ENCODE results near the gene ZNF280A.

DNA sequence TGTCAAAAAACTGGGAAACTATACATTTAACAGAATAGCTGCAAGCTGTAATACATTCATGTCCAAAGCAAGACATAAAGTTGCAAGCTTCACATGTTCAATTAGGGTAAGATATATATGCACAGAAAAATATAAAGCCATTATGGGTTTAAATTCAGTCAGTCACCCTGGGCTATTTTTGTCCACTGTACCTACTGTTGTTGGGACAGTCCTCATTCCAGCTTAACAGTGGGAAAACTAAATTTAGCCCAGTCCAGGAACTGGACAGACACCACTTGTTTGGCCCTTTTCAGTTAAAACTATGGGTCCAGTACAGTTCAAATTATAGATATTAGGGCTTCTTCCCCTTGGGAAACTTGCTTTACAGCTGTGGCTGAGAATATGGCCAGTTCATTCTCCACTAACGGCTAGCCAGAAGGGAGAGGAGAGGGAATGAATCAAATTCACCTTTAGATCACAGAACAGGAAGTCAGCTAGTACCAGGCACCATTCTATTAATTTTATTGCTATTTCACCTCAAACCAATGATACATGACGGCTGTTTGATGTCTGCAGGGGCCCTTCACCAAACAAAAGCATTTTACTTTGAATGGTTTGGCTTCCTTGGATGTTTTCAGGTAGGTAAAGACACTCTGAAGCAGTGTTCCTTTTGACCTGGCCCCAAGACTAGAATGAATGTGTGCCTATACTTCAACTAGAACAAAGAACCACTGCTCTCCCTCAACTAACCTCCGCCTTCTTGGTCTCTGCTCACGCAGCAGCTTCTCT, 33.8 kb downstream of the ZNF280A start:
- TF ChIP-seq, protein P1, sequence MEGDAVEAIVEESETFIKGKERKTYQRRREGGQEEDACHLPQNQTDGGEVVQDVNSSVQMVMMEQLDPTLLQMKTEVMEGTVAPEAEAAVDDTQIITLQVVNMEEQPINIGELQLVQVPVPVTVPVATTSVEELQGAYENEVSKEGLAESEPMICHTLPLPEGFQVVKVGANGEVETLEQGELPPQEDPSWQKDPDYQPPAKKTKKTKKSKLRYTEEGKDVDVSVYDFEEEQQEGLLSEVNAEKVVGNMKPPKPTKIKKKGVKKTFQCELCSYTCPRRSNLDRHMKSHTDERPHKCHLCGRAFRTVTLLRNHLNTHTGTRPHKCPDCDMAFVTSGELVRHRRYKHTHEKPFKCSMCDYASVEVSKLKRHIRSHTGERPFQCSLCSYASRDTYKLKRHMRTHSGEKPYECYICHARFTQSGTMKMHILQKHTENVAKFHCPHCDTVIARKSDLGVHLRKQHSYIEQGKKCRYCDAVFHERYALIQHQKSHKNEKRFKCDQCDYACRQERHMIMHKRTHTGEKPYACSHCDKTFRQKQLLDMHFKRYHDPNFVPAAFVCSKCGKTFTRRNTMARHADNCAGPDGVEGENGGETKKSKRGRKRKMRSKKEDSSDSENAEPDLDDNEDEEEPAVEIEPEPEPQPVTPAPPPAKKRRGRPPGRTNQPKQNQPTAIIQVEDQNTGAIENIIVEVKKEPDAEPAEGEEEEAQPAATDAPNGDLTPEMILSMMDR (IDR thresholded peaks at IDR 0.05): no peak
- TF ChIP-seq POLR2A (IDR thresholded peaks at IDR 0.05): no peak
